GM19455 (cell line): ENCODE measurements around the gene DSEL.

Experiments used
- ATAC-seq: cut with Tn5 transposase; IDR thresholded peaks from one replicate; pipeline ENCODE4 v1.9.1; 2021; ENCODE audit not compliant: unreplicated experiment

The DSEL gene

GRCh38 chr18:67504739-67505138 is 11.8 kb downstream of the DSEL start:
- ATAC-seq, result no peak

DNA sequence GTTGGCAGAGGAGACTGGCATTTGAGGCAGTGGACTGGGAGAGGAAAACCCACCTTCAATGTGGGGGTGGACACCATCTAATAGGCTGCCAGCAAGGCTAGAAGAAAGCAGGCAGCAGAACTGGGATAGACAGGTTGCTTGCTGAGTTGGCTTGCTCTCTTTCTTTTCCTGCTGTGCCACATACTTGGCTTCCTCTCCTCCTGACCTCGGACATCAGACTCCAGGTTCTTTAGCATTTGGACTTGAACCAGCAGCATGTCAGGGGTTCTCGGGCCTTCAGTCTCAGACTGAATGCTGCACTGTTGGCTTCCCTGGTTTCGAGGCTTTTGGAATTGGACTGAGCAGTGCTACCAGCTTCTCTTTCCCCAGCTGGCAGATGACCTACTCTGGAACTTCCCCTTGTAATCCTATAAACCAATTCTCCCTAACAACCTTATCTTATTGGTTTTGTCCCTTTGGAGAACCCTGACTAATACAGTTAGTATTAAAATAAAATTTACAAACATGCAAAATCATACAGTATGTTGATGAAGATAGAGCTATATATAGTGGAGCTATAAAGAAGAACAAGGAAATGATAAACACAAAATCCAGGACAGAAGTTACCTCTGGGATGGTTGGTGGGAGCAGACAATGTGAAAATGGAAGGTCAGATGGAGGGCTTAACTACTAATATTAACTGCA is 15.9 kb downstream of the DSEL start:
- ATAC-seq, result no peak

GRCh38 chr18:67496469-67496868 is 20.1 kb downstream of the DSEL start:
- ATAC-seq, result no peak

DNA sequence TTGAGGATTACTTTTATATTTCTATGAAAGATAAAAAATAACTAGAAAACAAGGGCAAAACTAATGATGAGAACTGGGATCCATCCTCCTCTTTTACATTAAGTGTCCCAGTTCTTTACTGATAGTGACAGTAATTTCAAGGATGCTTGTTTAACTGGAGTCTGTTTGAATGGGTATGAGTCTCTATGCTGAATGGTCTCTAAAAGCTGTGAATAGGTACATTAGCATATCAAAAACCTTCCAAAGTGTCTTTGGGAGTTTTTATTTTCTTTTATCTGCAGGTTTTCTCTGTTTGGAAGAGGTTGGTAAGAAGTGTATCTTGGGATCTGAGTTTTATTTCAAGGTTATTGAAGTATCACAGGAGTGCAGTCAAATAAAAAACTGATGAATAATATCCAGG is 30.0 kb downstream of the DSEL start:
- ATAC-seq, result no peak

DNA sequence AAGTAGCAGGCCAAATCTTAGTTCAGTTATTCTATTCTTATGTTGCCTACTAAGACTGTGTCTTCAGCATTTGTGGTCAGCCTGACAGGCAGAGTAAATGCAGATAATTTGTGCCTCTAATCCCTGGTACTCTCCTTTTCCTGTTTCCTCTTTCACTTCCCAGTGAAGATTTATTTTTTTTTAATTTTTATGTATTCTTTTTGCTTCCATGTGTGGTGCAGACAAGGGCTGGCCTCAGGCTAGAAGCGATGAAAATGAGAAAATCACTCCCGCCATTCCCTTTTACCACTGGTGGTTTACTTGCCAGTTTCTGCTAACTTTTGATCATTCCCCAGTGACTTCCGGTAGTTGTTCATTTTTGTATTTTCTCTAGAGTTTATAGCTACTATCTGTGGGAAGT is 30.9 kb downstream of the DSEL start:
- no peak for ATAC-seq

DNA sequence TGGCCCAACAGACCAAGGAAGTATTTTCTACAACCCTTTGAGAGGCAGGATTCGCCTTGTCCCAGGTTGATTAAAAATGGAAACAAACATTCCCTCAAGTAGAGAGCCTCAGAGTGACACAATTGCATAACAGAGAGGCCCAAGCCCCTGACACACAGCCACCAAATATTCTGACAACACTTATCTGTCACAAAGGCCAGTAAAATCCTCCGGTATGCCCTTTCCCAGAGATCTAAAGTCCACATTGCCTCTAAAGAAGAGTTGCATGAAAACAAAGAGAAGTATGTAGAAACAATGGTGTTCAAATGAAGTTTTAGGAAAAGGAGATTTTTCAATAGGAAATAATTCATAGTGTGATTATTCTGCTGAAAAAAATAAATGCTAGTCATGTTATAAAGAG is 32.1 kb downstream of the DSEL start:
- no peak for ATAC-seq

GRCh38 chr18:67483952-67484351 is 32.6 kb downstream of the DSEL start:
- no peak for ATAC-seq

DNA sequence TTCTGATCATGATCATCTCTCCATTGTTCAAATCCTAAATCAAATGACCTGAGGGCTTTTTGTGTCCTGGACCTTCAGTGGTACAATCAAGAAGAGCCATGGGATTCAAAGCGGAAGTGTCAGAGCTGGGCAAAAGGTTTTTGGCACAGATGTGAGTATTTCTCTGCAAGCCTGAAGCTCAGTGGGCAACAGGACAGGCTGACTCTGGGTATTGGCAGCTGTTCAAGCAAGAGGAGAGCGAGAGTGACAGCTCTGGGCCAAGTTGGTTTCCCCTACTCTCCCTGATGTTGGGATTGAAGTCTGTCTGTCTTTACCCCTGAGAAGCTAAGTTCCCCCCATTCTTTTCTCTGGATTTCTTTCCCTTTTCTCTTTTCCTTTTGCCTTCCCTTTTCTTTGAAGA is 33.3 kb downstream of the DSEL start:
- no peak for ATAC-seq

DNA sequence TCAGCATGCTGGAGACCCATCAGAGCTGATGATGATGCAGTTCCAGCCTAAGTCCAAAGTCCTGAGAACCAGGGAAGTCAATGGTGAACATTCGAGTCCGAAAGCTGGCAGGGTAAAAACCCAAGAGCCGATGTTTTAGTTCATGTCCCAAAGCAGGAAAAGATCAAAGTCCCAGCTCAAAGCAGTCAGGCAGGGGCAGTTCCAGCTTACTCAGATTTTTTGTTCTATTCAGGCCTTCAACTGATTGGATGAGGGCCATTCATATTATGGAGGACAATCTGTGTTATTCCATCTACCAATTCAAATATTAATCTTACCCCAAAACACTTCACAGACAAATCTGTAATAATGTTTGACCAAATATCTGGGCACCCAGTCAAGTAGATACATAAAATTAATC is 38.3 kb downstream of the DSEL start:
- no peak for ATAC-seq

- ATAC-seq, result no peak
Observed at GRCh38 chr18:67477522-67477921, 39.0 kb downstream of the DSEL start.

DNA sequence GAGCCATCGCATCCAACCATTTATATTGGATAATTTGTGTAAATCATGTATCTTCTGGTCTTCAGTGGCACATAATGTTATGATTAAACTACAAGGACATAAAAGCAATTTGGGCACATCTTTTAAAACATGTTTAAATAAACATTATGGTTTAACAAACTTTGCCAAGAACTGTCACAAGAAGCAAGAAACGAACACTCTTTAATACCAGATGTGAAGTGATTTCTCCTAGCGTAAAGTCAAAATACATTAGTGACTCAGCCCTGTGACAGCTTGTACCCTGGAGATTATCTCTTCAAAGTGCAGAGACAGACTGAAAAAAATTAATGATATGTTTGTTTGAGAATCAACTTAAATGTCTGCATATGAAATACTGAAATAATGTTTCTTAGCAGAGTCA is 39.9 kb downstream of the DSEL start:
- no peak for ATAC-seq

DNA sequence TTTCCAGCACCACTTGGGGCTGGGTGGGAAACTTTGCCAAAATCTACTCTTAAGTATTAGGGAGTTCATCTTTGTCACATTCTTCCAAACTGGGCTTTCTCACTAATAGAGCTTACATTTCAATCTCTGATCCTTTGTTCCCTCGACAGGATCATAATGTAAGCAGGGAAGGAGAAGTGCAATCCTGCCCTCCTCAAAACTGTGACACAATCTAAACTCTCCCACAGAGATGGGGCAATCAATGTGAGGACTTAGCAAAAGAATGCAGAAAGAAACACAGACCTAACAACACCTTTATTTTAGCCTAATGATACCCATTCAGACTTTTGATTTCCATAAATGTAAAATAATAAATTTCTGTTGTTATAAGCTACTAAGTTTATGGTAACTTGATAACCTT is 40.8 kb downstream of the DSEL start:
- no peak for ATAC-seq

DNA sequence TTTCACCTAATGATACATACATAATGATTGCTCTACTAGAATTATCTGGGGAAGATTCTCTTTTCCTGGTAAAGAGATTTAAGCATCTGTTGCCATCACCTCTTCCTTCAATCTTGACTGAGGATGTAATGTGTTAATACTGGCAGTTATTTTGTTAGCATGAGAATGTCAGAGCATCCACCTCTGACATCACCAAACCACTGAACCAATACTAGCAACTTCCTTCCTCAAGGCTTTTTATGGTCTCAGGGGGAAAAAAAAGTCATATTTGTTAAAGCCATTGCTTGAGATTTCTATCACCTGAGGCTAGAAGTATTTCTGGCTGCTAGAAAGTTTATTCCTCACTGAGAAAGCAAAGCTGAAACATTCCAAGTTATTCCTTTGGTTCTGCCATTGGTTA is 48.5 kb downstream of the DSEL start:
- ATAC-seq, result no peak

GRCh38 chr18:67467188-67467587 is 49.3 kb downstream of the DSEL start:
- ATAC-seq, result no peak

DNA sequence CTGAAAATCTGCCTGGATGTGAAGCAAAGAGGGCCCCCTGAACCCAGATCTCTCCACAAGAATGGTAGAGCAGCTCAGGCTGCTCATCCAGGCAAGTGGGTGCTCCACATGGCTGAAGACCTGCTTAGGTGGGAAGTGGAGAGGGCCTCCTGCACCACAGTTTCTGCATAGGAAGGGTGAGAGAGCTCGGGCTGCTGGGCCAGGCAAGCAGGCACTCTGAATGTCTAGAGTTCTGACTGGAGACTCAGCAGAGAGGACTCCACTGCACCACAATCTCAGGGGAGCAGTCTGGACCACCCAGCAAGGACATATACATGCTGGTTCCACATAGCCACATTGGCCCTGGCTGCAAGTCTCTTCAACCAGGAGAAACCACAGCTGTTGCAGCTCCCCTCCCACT is 52.0 kb downstream of the DSEL start:
- ATAC-seq, result no peak

GRCh38 chr18:67463829-67464228 is 52.7 kb downstream of the DSEL start:
- no peak for ATAC-seq

- ATAC-seq, result no peak
Observed at GRCh38 chr18:67456711-67457110, 59.8 kb downstream of the DSEL start.
